HG03575 (cell line): Measurements from ENCODE around the gene AQP2.

Experiments
- ATAC-seq: cut with Tn5 transposase; IDR thresholded peaks from one replicate; pipeline ENCODE4 v1.9.1; 2021; ENCODE audit not compliant: unreplicated experiment, insufficient number of reproducible peaks, low FRiP score; ENCODE audit errors: extremely low read depth

Gene AQP2

GRCh38 chr12:49917166-49917787 lies 33.3 kb upstream of the AQP2 start:
- no peak for ATAC-seq

DNA sequence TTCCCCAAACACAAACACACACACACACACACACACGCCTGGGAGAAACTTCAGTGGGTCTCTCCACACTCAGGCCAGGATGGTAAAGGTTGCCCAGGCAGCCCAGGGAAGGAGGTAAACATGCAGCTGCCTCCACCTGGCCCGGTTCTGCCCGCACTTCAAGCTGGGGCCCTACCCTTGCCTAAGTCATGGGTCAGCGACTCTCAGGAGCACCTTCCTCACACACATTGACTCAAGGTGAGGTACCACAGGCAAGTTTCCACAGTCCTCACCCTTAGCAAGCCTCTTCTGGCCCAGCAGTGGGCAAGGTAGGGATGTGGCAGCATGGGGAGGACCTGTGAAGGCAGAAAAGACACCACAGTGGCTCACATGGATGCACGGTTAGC lies 32.8 kb upstream of the AQP2 start:
- ATAC-seq, result no peak

DNA sequence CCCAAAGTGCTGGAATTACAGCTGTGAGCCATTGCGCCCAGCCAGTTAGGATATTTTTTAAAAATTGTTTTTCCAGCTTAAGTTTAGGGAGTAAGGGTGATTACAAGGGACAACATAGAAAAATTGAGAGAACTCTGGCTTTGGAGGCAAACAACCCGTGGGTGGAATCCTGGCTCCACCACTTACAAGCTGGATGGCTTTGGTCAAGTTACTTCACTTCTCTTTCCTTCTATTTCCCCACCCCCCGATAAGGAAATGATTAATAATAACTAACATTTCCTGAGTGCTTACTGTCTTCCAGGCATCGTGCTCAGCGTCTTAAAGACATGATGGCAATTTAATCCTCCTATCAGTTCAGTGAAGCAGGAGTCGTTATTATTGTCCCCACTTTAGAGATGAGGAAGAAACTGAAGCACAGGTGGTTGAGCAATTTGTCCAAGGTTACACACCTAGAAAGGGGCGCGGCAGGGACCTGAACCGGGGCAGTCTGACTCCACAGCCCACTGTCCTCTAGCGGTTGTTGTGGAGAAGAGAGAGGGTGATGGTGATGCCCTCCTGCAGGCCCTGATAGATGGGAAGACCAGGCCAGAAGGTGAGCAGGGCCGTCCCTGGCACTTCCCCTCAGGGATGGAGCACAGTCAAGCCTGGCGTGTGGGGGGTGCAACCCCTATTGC lies 30.2 kb upstream of the AQP2 start:
- ATAC-seq, result no peak

DNA sequence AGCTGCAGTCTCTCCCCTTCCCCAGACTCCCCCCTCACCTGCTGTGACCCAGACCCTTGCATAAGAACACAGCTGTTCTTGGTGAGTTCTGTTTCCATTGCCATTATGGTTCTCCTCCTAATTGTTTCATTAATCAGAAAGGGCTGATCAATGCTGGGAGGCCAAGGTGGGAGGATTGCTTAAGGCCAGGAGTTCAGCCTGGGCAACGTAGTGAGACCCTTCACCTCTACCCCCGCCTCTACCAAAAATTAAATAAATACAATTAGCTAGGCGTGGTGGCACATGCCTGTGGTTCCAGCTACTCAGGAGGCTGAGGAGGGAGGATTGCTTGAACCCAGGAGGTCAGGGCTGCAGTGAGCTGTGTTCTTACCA lies 29.6 kb upstream of the AQP2 start:
- ATAC-seq, result no peak

DNA sequence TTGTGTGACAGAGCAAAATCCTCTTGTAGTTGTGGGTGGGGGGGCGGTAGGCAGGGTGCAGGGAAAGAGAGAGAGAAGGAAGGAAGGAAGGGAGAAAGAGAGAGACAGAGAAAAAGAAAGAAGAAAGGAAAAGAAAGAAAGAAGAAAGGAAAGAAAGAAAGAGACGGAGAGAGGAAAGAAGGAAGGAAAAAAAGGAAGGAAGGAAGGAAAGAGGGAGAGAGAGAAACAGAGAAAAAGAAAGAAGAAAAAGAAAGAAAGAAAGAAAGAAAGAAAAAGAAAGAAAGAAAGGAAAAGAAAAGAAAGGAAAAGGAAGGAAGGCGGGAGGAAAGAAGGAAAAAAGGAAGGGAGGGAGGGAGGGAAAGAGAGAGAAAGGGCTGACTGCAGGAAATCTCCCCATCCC lies 29.2 kb upstream of the AQP2 start:
- no peak for ATAC-seq

DNA sequence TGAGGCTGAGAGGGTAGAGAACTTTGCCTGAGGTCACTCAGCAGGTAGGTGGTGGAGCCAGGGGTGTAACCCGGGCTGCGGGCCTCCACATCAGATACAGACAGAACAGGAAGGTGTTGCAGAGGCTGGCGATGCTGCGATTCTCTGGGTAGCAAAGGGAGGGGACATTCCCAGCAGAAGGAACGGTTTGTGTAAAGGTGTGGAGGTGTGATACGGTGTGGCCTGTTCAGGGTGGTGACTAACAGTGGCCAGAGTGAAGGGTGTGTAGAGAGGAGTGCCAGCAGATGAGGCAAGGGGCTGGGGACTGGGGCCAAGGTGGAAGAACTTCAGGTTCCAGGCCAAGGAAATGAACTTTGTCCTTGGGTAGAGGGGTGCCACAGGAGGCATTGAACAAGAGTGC lies 28.6 kb upstream of the AQP2 start:
- ATAC-seq, result no peak

DNA sequence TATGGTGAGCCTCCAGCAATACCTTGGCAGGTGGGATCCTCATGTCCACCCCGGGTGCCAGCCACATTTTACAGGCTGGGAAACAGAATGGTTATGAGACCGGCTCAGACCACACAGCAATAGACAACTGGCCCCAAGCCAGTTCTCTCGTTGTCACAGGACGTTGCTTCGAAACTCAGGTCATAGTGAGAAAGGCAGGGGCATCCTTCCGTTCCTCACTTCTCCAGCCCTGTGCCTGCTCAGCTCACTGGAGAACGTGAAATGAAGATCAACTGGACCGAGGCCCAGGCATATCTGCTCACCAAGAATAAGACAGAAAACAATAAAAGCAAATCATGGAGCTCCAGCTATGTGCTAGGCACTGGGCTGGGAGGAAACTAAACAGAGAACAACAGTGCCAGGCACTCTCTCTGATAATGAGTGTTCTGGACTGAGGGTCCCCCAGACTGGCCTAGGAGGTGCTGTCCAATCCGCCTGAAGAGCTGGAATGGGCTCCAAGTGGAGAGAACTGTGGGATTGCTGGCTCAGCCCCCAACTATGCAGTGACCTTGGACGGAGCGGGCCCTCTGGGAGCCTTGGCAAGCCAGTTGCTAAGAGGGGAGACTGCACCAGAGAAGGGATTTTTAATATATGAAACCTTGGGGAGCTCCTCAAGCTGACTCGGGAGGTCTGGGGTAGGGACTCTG lies 28.0 kb upstream of the AQP2 start:
- ATAC-seq, result no peak

DNA sequence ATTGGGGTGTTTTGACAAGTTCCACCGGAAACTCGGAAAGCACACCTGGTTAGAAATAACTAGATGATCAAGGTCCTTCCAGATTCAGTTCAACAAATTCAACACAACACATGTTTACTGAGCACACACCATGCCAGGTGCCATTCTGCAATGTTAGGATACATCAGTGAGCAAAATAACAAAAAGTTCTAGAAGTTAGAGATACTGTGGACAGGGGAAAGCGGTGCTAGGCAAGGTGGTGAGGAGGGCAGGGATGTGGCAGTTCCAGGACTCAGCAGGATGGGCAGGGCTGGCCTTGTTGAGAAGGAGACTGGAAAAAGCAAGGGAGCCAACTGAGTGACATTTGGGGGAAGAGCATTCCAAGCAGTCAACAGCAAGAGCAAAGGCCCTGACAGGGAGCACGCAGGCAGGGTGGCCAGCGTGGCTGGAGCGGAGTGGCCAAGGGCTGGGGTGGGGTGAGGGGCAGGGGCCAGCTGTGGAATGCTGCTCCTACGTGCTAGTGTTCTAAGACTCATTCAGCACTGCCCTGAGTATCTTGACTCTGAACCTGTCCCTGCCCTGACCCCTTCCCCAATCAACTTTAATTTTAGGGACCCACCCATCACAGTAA lies 27.4 kb upstream of the AQP2 start:
- no peak for ATAC-seq

DNA sequence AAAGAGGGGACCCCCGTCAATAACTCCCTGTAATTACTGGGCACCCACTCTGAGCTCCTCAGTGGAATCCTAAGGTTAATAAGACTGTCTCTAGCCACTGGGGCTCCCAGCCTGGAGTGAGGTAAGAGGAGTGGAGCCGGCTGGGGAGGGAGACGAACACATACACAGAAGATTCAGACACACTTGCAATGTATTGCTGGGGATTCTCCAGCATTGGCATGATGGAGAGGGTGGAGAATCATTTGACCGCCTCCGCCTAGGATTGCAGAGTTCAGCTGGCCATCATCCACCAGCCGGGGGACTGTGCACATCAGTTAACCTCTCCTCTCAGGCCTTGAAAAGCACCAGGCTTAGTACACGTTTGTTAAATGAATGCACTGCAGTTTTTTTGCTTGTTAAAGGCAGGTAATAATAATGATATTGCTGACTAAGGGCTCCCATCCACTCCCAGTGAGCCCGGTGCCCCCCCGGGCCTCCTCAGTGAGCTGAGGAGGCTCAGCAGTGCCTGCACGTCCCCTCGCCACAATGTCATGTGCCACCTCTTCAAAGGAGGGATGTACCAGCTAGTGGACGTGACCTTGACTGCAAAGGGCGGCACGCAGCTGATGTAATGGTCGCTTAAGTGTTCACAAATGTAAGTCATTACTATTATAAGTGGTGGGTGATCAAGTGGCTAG lies 26.5 kb upstream of the AQP2 start:
- no peak for ATAC-seq

GRCh38 chr12:49924628-49925246 lies 25.8 kb upstream of the AQP2 start:
- no peak for ATAC-seq

DNA sequence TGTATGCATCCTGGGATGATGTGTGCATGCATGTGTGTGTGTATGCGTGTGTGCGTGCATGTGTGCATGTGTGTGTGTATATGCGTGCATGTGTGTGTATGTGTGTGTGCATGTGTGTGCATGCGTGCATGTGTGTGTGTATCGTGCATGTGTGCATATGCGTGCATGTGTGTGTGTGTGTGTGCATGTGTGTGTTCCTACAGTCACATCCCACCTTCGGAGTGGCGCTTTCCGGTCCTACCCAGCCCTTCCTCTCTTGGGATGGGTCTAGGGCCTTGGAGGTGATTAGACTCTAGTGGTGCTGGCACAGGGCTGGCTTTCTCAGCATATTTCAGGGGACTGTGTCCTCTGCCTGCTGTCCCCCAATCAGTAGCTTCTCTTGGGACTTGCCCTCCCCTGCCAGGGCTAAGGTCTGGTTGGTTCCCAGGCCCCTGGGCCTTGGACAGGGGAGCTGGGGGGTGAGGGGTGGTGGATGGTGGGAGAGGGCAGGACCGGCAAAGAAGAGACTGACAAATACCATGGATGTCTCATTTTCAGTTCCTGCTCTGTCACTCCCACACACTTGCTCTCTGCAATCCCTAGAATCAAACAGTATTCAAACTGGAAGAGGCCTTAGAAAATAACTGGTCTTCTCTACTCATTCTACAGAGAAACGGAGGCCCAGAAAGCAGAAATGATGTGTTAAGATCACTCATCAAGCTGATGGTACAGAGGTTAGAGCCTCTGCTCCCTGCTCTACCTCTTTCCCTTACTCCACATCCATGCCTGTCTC lies 24.9 kb upstream of the AQP2 start:
- no peak for ATAC-seq

- ATAC-seq, result no peak
Observed at GRCh38 chr12:49928471-49928870, 22.1 kb upstream of the AQP2 start.

GRCh38 chr12:49929581-49929980 lies 21.0 kb upstream of the AQP2 start:
- no peak for ATAC-seq

GRCh38 chr12:49930515-49931288 lies 19.8 kb upstream of the AQP2 start:
- no peak for ATAC-seq

DNA sequence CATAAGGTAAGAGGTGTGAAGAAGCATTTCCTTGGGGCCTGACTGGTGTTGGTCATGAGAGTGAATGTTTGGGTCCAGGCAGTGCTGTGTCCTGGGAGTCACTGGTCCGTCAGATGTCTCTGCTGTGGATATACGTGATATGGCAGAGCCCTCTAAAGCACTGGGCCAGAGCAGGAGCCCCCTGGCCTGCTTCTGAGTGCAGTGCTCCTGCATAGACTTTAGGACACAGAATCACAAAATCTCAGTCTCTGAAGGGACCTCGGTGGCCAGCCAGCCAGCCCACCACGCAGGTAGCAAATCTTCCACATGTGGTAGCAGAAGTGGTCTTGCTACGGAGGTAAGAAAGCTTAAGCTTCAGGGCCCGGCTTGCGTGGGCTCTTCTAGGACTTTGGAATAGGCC lies 18.5 kb upstream of the AQP2 start:
- no peak for ATAC-seq

- ATAC-seq, result no peak
Observed at GRCh38 chr12:49932533-49933130, 17.9 kb upstream of the AQP2 start.

DNA sequence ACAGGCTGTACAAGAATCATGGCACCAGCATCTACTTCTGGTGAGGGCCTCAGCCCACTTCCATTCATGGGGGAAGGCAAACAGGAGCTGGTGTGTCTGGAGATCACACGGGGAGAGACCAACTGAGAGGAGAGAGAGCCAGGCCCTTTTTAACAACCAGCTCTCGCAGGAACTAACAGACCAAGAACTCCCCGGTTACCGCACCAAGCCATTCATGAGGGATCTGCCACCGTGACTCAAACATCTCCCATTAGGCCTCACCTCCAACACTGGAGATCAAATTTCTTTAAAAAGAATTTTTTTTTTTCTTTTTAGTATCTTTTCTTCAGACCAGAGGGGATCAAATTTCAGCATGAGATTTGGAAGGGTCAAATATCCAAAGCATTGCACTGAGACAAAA lies 16.7 kb upstream of the AQP2 start:
- ATAC-seq, result no peak

DNA sequence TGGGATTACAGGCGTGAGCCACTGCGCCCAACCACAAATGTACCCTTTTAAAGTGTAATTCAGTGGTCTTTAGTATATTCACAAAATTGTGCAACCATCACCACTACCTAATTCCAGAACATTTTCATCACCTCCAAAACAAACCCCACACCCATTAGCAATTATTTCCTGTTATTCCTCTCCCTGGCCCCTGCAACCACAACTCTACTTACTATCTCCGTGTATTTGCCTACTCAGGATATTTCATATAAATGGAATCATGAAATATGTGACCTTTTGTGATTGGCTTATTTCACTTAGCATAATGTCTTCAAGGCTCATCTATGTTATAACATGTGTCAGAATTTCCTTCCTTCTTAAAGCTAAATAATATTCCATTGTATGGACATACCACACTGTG lies 16.0 kb upstream of the AQP2 start:
- ATAC-seq, result no peak
